BJ (cell line): Measurements from ENCODE around the gene MYOM1. TPM values are rescaled to one million over a fixed set of nuclear protein-coding genes. Genes with fewer than 3 reads are reported as not detected.
"Not testable (repeated sequence)": the region's sequence is repeated elsewhere in the genome, so short reads cannot be mapped to it uniquely, and the experiment has no call there.

Experiments used
- CTCF ChIA-PET: fragments of 350-600 bp; formaldehyde crosslinking; extraction: SDS; loops from one replicate; lab custom pipeline; 2021; ENCODE audit warnings: antibody characterized with exemption, inconsistent platforms; lab: Yijun Ruan, JAX
- POLR2A ChIA-PET: fragments of 300-600 bp; sonication (Branson Sonifier 250); formaldehyde crosslinking; extraction: SDS; loops from one replicate; lab custom pipeline; 2021; ENCODE audit warnings: antibody characterized with exemption; lab: Charles Lee
- DNase-seq: peaks from one replicate; pipeline ENCODE4 v3.0.0-alpha.2; 2011; ENCODE audit warnings: low read depth
- H3K27me3 ChIP-seq: 2 replicates; pipeline ENCODE4 v1.6.0; 2011; ENCODE audit warnings: low read length; ENCODE audit not compliant: control insufficient read depth, insufficient read depth
- H3K36me3 ChIP-seq: 2 replicates; pipeline ENCODE4 v1.5.1; 2011; ENCODE audit warnings: low read length; ENCODE audit not compliant: control insufficient read depth, insufficient read depth
- H3K4me3 ChIP-seq: 2 replicates; pipeline ENCODE4 v1.5.1; 2011; ENCODE audit warnings: low read depth, mild to moderate bottlenecking, control low read depth, low read length
- CTCF ChIP-seq: IDR thresholded peaks from 2 replicates; pipeline ENCODE4 v1.5.1; 2011; ENCODE audit warnings: low read depth, mild to moderate bottlenecking, control low read depth, inconsistent platforms, low read length, moderate library complexity; ENCODE audit not compliant: insufficient read depth
- polyA plus RNA-seq: library from polyadenylated mRNA; depleted of rRNA; stranded (reverse); fragments of >200 nt; gene quantifications from 2 replicates; pipeline ENCODE4 v1.2.3, GENCODE V29; 2011

MYOM1 gene
- polyA plus RNA-seq, 1 experiment = 0.48 TPM

- no peak for TF ChIP-seq CTCF
- POLR2A ChIA-PET = no interaction called here
- Histone ChIP-seq H3K27me3 (no peaks in the 10 kb centered on the region), H3K4me3 (no peak overlapping the region), H3K36me3 (no peaks in the 10 kb centered on the region)
- CTCF ChIA-PET = interaction anchor here (0.9 to 1.5 kb wide), 2 partner anchors 9 to 45 kb away, joined by 3 read pairs; no protein-coding TSS in a partner anchor
- no peak for DNase-seq
These were observed 136.0 kb downstream of the MYOM1 start for GRCh38 chr18:3083766-3084165.

DNA sequence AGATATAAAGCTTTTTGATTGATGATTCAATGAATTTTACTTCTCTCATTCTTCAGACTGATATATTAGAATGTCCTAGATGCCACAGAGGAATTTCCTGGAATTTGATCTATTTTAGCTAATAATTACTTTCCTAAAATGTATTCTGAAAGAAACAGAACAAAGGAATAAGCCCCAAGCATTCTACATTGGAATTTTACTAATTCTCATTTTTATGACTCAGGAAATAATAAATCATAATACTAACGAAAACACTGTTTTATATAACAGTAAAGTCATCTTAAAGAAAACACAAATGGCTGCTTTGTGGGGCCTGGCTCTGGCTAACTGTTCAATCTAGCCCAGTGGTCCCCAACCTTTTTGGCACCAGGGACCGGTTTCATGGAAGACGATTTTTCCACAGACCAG is 138.2 kb downstream of the MYOM1 start:
- DNase-seq = no peak
- TF ChIP-seq CTCF = no peak
- H3K27me3 ChIP-seq = no peaks in the 10 kb centered on the region
- ChIA-PET CTCF (no interaction called here), POLR2A (no interaction called here)
- no peaks in the 10 kb centered on the region for H3K36me3 ChIP-seq
- no peak overlapping the region for H3K4me3 ChIP-seq

GRCh38 chr18:3079653-3080052 is 140.1 kb downstream of the MYOM1 start:
- Histone ChIP-seq H3K36me3 (no peaks in the 10 kb centered on the region), H3K27me3 (no peaks in the 10 kb centered on the region), H3K4me3 (no peak overlapping the region)
- DNase-seq = no peak
- TF ChIP-seq CTCF = no peak
- ChIA-PET CTCF (interaction anchor here (1.4 kb wide), 1 partner anchor 17 kb away, joined by 7 read pairs; no protein-coding TSS in a partner anchor), POLR2A (no interaction called here)

DNA sequence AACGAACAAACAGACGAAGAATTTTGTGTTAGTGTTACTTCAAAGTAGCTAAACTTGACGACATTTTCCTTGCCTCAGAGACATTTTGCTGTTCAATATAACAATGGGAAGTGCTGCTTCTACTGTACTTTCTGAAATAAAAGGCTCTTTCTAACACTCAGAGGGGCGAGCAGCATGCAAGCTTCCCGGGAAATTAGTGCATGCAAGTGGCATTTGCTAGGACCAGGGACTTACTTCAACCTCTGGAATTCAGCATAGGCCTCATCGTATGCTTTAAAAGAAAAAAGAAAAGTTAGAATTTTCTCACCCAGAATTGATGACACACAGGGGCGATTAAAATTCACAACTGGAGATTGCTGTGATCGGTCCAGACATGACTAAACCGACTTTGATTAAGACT is 144.3 kb downstream of the MYOM1 start:
- H3K27me3 ChIP-seq = no peaks in the 10 kb centered on the region
- POLR2A ChIA-PET = no interaction called here
- DNase-seq = no peak
- H3K4me3 ChIP-seq = no peak overlapping the region
- no peak for TF ChIP-seq CTCF
- CTCF ChIA-PET = interaction anchor here (0.8 to 4.6 kb wide), 2 partner anchors 13 to 16 kb away, joined by 3 to 47 read pairs; no protein-coding TSS in a partner anchor
- H3K36me3 ChIP-seq = no peaks in the 10 kb centered on the region

GRCh38 chr18:3074087-3074486 is 145.7 kb downstream of the MYOM1 start:
- POLR2A ChIA-PET = no interaction called here
- CTCF ChIA-PET = interaction anchor here (1.0 to 4.6 kb wide), 5 partner anchors 9 to 58 kb away, joined by 3 to 47 read pairs (median 3); no protein-coding TSS in a partner anchor
- no peak for TF ChIP-seq CTCF
- Histone ChIP-seq H3K27me3 (no peaks in the 10 kb centered on the region), H3K4me3 (no peak overlapping the region), H3K36me3 (no peaks in the 10 kb centered on the region)
- DNase-seq = no peak

DNA sequence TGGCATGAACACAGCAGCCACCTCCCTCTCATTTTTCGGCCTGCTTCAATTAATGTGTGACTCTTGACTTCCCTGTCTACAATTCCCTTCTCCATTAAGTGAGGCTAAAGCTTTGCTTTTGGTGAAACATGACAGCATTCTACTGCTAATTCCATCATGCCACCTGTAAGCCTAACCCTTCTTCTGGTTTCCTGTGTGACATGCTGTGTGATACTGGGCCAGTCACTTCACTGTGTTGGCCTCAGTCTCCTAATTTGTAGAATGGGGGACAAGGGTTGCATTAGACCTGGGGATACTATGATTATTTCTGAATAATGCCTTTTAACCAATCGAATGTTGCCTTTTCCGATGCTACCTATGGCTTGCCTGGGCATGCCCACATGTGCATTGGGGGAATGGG is 146.4 kb downstream of the MYOM1 start:
- not testable (repeated sequence) for H3K36me3 ChIP-seq, H3K27me3 ChIP-seq, H3K4me3 ChIP-seq, DNase-seq
- ChIA-PET POLR2A (interaction anchor here (0.6 kb wide), 1 partner anchor 140 kb away, joined by 3 read pairs; no protein-coding TSS in a partner anchor), CTCF (interaction anchor here (4.6 kb wide), 1 partner anchor 10 kb away, joined by 47 read pairs; no protein-coding TSS in a partner anchor)
